Mesothelial cell of epicardium (in vitro differentiated cells): ENCODE data around the gene MANF. TPM values are rescaled to one million over a fixed set of nuclear protein-coding genes. Genes with fewer than 3 reads are reported as not detected.

Experiments
- DNase-seq, 2 experiments: peaks; one replicate each; pipeline ENCODE4 v3.0.0; 2021; ENCODE audit warnings: low spot score in 2 of 2; ENCODE audit not compliant: unreplicated experiment in 2 of 2
- H3K27ac Mint-ChIP-seq: 2 replicates; pipeline ENCODE4 v1.8.0; 2021; ENCODE audit warnings: mixed read lengths
- H3K27me3 Mint-ChIP-seq: 2 replicates; pipeline ENCODE4 v1.8.0; 2021; ENCODE audit warnings: low read depth, mixed read lengths
- H3K36me3 Mint-ChIP-seq: 2 replicates; pipeline ENCODE4 v1.8.0; 2021; ENCODE audit warnings: mixed read lengths
- H3K4me1 Mint-ChIP-seq: 2 replicates; pipeline ENCODE4 v1.8.0; 2021; ENCODE audit warnings: mixed read lengths
- H3K4me3 Mint-ChIP-seq: 2 replicates; pipeline ENCODE4 v1.8.0; 2021; ENCODE audit warnings: mild to moderate bottlenecking, moderate library complexity, mixed read lengths
- H3K9me3 Mint-ChIP-seq: 2 replicates; pipeline ENCODE4 v1.8.0; 2021; ENCODE audit warnings: mixed read lengths
- CTCF ChIP-seq: fragments of 200-600 bp; sonication (generic); IDR thresholded peaks from one replicate; pipeline ENCODE4 v1.5.0; 2021; ENCODE audit warnings: antibody characterized with exemption; ENCODE audit not compliant: unreplicated experiment
- total RNA-seq: library from RNA; stranded (reverse); gene quantifications from 3 replicates; pipeline ENCODE4 v1.2.1, GENCODE V29; 2021

The MANF gene
- total RNA-seq, 1 donor from 2014 or later, result 99.7 TPM

DNA sequence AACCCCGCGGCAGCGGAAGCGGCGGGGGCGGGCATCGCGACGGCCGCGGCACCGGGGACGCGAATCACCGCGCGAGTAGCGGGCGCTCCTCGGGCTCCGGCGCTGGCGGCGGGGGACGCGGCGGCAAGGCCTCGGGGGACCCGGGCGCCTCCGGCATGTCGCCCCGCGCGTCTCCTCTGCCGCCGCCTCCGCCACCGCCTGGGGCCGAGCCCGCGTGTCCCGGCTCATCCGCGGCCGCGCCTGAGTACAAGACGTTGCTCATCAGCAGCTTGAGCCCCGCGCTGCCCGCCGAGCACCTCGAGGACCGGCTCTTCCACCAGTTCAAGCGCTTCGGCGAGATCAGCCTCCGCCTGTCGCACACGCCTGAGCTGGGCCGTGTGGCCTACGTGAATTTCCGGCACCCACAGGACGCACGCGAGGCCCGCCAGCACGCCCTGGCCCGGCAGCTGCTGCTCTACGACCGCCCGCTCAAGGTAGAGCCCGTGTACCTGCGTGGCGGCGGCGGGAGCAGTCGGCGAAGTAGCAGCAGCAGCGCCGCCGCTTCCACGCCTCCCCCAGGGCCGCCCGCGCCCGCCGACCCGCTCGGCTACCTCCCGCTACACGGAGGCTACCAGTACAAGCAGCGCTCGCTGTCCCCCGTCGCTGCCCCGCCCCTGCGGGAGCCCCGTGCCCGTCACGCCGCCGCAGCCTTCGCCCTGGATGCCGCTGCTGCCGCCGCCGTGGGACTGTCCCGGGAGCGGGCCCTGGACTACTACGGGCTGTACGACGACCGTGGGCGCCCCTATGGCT lies 6.7 kb downstream of the MANF start:
- H3K36me3 Mint-ChIP-seq, result peaks cover 31% of the 10 kb centered on the region
- no peaks in the 10 kb centered on the region for H3K27me3 Mint-ChIP-seq
- H3K4me1 Mint-ChIP-seq, result peaks cover 58% of the 10 kb centered on the region
- H3K4me3 Mint-ChIP-seq, result peak overlapping the region; percentile 78
- H3K9me3 Mint-ChIP-seq, result no peaks in the 10 kb centered on the region
- peak overlapping the region; percentile 94 for H3K27ac Mint-ChIP-seq
- TF ChIP-seq CTCF, result no peak
- peak in 1 of 2 experiments; percentile 53 for DNase-seq

DNA sequence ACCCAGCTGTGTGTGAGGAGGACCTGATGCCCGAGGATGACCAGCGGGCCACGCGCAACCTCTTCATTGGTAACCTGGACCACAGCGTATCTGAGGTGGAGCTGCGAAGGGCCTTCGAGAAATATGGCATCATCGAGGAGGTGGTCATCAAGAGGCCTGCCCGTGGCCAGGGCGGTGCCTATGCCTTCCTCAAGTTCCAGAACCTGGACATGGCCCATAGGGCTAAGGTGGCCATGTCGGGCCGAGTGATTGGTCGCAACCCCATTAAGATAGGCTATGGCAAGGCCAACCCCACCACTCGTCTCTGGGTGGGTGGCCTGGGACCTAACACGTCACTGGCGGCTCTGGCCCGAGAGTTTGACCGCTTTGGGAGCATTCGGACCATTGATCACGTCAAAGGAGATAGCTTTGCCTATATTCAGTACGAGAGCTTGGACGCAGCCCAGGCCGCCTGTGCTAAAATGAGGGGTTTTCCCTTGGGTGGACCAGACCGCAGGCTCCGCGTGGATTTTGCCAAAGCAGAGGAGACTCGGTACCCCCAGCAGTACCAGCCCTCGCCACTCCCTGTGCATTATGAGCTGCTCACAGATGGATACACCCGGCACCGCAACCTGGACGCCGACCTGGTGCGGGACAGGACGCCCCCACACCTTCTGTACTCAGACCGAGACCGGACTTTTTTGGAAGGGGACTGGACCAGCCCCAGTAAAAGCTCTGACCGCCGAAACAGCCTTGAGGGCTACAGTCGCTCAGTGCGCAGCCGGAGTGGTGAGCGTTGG lies 7.5 kb downstream of the MANF start:
- no peak for TF ChIP-seq CTCF
- peak overlapping the region; percentile 78 for H3K4me3 Mint-ChIP-seq
- H3K27me3 Mint-ChIP-seq, result no peaks in the 10 kb centered on the region
- H3K36me3 Mint-ChIP-seq, result peaks cover 33% of the 10 kb centered on the region
- H3K4me1 Mint-ChIP-seq, result peaks cover 54% of the 10 kb centered on the region
- peak overlapping the region; percentile 77 for H3K27ac Mint-ChIP-seq
- no peaks in the 10 kb centered on the region for H3K9me3 Mint-ChIP-seq
- no peak for DNase-seq

DNA sequence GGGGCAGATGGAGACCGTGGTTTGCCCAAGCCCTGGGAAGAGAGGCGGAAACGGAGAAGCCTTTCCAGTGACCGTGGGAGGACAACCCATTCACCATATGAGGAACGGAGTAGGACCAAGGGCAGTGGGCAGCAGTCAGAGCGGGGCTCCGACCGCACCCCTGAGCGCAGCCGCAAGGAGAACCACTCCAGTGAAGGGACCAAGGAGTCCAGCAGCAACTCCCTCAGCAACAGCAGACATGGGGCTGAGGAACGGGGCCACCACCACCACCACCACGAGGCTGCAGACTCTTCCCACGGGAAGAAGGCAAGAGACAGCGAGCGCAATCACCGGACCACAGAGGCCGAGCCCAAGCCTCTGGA lies 8.0 kb downstream of the MANF start:
- Mint-ChIP-seq H3K27ac (peak overlapping the region; percentile 43), H3K4me3 (peak overlapping the region; percentile 78), H3K36me3 (peaks cover 33% of the 10 kb centered on the region), H3K4me1 (peaks cover 48% of the 10 kb centered on the region), H3K27me3 (no peaks in the 10 kb centered on the region), H3K9me3 (no peaks in the 10 kb centered on the region)
- no peak for DNase-seq
- TF ChIP-seq CTCF, result no peak

DNA sequence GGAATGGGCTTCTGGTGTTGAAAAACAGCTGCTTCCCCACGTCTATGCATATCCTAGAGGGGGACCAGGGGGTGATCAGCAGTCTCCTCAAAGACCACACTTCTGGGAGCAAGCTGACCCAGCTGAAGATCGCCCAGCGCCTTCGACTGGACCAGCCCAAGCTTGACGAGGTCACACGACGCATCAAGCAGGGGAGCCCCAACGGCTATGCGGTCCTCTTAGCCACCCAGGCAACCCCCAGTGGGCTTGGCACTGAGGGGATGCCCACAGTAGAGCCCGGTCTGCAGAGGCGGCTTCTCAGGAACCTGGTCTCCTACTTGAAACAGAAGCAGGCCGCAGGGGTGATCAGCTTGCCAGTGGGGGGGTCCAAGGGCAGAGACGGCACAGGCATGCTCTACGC lies 8.5 kb downstream of the MANF start:
- DNase-seq, result no peak
- no peak overlapping the region for H3K4me3 Mint-ChIP-seq
- H3K27me3 Mint-ChIP-seq, result no peaks in the 10 kb centered on the region
- no peak for TF ChIP-seq CTCF
- peaks cover 44% of the 10 kb centered on the region for H3K4me1 Mint-ChIP-seq
- no peaks in the 10 kb centered on the region for H3K9me3 Mint-ChIP-seq
- H3K36me3 Mint-ChIP-seq, result peaks cover 33% of the 10 kb centered on the region
- H3K27ac Mint-ChIP-seq, result no peak overlapping the region

GRCh38 chr3:51394541-51394940 lies 9.4 kb downstream of the MANF start:
- Mint-ChIP-seq H3K27me3 (no peaks in the 10 kb centered on the region), H3K36me3 (peaks cover 31% of the 10 kb centered on the region), H3K4me1 (peaks cover 36% of the 10 kb centered on the region), H3K9me3 (no peaks in the 10 kb centered on the region), H3K27ac (peak overlapping the region; percentile 83), H3K4me3 (peak overlapping the region; percentile 58)
- DNase-seq, result no peak
- no peak for TF ChIP-seq CTCF
